GM18498 (cell line): ENCODE data around the gene PPIL6.
"Not testable (repeated sequence)": the region's sequence is repeated elsewhere in the genome, so short reads cannot be mapped to it uniquely, and the experiment has no call there.

Experiments
- ATAC-seq: cut with Tn5 transposase; IDR thresholded peaks from one replicate; pipeline ENCODE4 v1.9.1; 2021; ENCODE audit warnings: mild to moderate bottlenecking, moderate library complexity; ENCODE audit not compliant: unreplicated experiment

PPIL6 gene

GRCh38 chr6:109369728-109370127 lies 70.7 kb downstream of the PPIL6 start:
- ATAC-seq, result no peak

DNA sequence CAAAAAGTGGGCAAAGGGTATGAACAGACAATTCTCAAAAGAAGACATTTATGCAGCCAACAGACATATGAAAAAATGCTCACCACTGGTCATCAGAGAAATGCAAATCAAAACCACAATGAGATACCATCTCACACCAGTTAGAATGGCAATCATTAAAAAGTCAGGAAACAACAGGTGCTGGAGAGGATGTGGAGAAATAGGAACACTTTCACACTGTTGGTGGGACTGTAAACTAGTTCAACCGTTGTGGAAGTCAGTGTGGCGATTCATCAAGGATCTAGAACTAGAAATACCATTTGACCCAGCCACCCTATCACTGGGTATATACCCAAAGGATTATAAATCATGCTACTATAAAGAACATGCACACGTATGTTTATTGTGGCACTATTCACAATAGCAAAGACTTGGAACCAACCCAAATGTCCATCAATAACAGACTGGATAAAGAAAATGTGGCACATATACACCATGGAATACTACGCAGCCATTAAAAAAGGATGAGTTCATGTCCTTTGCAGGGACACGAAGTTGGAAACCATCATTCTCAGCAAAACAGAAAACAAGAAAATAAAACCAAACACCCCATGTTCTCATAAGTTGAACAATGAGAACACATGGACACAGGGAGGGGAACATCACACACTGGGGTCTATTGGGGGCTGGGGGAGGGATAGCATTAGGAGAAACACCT lies 75.9 kb downstream of the PPIL6 start:
- ATAC-seq, result not testable (repeated sequence)

- ATAC-seq, result no peak
These were observed 76.7 kb downstream of the PPIL6 start for GRCh38 chr6:109363753-109364152.

GRCh38 chr6:109362102-109362884 lies 78.1 kb downstream of the PPIL6 start:
- no peak for ATAC-seq

- no peak for ATAC-seq
These were observed 79.6 kb downstream of the PPIL6 start for GRCh38 chr6:109360791-109361190.

GRCh38 chr6:109360281-109360680 lies 80.1 kb downstream of the PPIL6 start:
- ATAC-seq, result no peak

GRCh38 chr6:109359248-109359647 lies 81.2 kb downstream of the PPIL6 start:
- no peak for ATAC-seq

DNA sequence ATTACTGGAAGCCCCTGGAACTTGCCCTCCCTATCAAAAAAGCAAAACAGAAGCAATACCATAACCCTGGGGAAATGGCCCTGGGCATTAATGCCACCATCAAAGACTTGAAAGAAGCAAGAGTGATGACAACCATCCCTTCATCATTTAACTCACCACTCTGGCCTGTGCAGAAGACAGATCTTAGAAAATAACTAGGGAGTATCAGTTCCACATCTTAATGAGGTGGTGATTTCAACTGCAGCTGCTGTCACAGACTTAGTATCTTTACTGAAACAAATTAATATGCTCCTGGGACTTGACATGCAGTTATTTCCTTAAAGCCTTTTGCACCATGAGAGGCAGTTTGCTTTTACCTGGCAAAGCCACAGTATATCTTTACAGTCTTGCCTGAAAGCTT lies 82.2 kb downstream of the PPIL6 start:
- ATAC-seq, result no peak

- ATAC-seq, result no peak
These were observed 84.2 kb downstream of the PPIL6 start for GRCh38 chr6:109356237-109356636.

DNA sequence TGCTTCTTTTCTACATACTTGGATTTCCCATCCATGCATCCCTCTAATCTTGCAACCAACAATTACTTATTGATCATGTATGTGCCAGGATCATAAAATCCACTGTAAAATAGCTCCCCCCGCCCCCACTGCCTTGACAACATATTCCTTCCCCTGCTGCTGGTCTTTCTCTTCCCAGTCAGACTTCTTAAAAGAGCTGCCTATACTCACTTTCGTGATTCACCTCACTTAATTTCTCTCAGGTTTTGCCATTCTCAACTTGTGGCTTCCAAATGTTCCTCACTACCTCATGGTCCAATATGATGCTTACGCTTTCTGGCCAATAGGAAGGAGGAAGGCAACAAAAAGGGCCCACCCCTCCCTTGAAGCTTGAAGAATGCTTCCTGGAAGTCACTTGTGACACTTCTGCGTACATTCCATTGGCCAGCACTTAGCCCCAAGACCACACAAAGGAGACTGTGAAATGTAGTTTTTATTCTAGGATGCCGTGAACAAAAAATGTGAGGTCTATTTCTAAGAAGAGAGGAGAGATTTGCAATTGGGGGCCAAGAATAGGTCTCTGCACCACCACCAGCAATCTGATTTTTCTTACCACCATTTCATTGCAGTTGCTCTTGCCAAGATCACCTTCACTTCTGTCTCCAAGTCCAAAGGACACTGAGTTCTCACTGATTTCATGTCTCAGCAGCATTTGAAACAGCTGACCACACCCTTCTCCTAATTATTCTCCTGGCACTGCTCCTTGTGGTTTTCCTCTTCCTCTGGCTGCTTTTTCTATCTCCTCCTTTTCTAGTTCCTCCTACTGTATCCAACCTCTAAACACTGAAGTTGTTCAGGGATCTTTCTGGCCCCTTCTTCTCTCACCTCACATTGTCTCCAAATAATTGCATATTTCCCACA lies 88.9 kb downstream of the PPIL6 start:
- ATAC-seq, result no peak

- ATAC-seq, result no peak
These were observed 90.9 kb downstream of the PPIL6 start for GRCh38 chr6:109349419-109349987.

GRCh38 chr6:109348226-109348625 lies 92.2 kb downstream of the PPIL6 start:
- ATAC-seq, result no peak

DNA sequence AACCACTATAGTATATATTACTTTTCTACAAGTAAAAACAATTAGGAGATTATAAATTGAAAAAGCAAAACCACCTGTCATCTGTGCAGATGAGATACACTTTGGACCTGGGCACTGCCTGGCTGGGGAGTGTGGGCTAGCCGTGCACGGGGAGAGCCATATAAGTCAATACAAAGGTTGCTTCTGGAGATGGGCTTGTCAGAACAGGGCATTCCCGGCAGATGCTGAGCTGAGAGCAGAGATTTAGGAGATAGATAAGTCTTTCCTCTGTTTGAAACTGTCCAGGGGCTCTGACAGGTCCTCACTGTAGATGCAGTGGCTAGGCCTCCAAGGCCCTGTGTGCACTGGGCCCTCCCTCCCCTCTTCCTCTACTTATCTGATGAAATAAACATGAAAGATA lies 92.6 kb downstream of the PPIL6 start:
- ATAC-seq, result no peak

DNA sequence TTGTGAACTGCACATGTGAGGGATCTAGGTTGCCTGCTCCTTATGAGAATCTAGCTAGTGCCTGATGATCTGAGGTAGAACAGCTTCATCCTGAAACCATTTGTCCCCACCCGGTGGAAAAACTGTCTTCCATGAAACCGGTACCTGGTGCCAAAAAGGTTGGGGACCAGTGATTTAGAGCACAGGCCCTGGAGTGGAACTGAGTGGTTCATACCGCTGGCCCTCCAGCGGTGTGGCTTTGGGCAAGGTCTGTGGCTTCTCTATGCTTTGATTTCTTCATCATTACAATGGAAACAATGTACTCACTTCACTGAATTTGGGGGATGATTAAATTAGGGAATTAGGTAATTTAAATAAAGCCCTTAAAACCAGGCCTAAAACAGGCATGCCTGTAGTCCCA lies 94.4 kb downstream of the PPIL6 start:
- no peak for ATAC-seq

GRCh38 chr6:109344226-109344625 lies 96.2 kb downstream of the PPIL6 start:
- no peak for ATAC-seq

DNA sequence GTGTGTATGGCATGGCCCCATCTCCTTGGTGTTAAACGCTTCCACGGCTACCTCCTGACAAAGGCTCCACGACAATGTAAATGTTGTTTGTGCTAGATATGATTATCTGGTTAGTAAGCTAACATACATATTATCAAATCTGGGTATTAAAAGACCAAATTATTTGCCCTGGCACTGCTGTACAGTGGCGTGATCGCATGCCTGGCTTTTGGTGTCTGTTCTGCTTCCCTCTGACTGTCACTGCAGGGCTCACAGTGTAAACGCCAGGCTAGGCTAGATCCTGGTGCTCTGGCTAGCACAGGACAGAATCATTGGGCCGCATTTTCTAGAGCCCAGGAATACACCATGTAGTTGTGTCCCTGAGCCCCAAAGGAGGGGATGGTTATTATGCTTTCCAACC lies 96.9 kb downstream of the PPIL6 start:
- ATAC-seq, result no peak

DNA sequence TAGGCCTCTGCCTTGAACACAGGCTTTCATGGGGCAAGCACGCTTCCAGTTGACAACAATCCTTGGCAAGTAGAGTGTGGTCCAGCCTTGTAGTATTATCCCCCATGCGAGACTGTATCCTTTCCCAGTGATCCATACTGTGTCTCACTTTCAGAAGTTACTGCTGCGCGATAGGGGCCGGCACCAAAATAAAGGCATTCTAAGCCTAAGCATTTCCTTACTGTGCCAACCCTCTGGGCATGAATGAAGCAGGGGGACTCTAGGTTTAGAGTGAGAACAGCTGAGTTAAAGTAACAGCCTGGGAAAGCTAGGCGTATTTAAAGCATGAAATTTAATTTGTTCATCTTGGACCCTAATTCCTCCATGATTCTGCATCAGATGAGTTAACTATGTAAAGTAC lies 97.5 kb downstream of the PPIL6 start:
- no peak for ATAC-seq

- no peak for ATAC-seq
These were observed 97.9 kb downstream of the PPIL6 start for GRCh38 chr6:109342506-109342905.

- no peak for ATAC-seq
These were observed 99.6 kb downstream of the PPIL6 start for GRCh38 chr6:109340811-109341210.
